Esophagus squamous epithelium (tissue), 5 donors: ENCODE measurements around the gene SLC50A1. TPM values are rescaled to one million over a fixed set of nuclear protein-coding genes. Genes with fewer than 3 reads are reported as not detected.

Experiments used
- DNase-seq: peaks from one replicate; lab custom pipeline; 2025; lab: John Stamatoyannopoulos, UW
- H3K27ac ChIP-seq, 4 donors: fragments of 200-600 bp; sonication (generic); one replicate each; pipeline ENCODE4 v1.5.1; 2016 to 2019; ENCODE audit warnings: mild to moderate bottlenecking in 1 of 4
- H3K27me3 ChIP-seq, 4 donors: fragments of 200-600 bp; sonication (generic); 1 replicate in 3 of 4; 2 replicates in 1 of 4; pipeline versions ENCODE4 v1.5.1 to v1.6.0; 2017 to 2021; ENCODE audit warnings: antibody characterized with exemption in 1 of 4
- H3K36me3 ChIP-seq, 3 donors: fragments of 200-600 bp; sonication (generic); one replicate each; pipeline ENCODE4 v1.5.1; 2016 to 2019
- H3K4me1 ChIP-seq, 3 donors: fragments of 200-600 bp; sonication (generic); one replicate each; pipeline ENCODE4 v1.5.1; 2017 to 2019
- H3K4me3 ChIP-seq, 4 donors: fragments of 200-600 bp; sonication (generic); 1 replicate in 3 of 4; 2 replicates in 1 of 4; pipeline ENCODE4 v1.5.1; 2016 to 2019; ENCODE audit warnings: mild to moderate bottlenecking in 2 of 4, moderate library complexity in 1 of 4
- H3K9me3 ChIP-seq, 3 donors: fragments of 200-600 bp; sonication (generic); one replicate each; pipeline ENCODE4 v1.5.1; 2016 to 2019
- POLR2A ChIP-seq, 4 donors: fragments of 450-650 bp; IDR thresholded peaks; one replicate each; pipeline ENCODE4 v1.6.1; 2017; ENCODE audit warnings: antibody characterized with exemption in 4 of 4, mild to moderate bottlenecking in 4 of 4, moderate library complexity in 3 of 4
- WGBS, 2 donors: methylation state at CpG; one replicate each; pipeline ENCODE4 v1.1.5; 2018; 5-methylcytosine and 5-hydroxymethylcytosine counted together
- intact Hi-C: fragments of 100-400 bp; cut with DNase I; formaldehyde crosslinking; loops from one replicate; pipeline ENCODE4 v1.15.0; 2022
- total RNA-seq, 4 donors: library from RNA; depleted of rRNA; stranded (reverse); fragments of >200 nt; gene quantifications; one replicate each; pipeline ENCODE4 v1.1.0, GENCODE V29; 2016
- TF ChIP-seq, protein P1 (sequence below), 6 experiments: fragments of 450-650 bp in 4 of 6; fragments of 200-600 bp in 2 of 6; sonication (generic) in 2 of 6; IDR thresholded peaks; one replicate each; pipeline ENCODE4 v1.5.1; 2016 to 2019; ENCODE audit warnings: antibody characterized with exemption in 6 of 6, mild to moderate bottlenecking in 4 of 6, moderate library complexity in 4 of 6
- donor health status: DM: yes; HTN: yes; CAD: no.

Gene SLC50A1
- total RNA-seq, 4 donors from 2014 or later, result 21.4 to 27.2 (median 26.0) TPM

DNA sequence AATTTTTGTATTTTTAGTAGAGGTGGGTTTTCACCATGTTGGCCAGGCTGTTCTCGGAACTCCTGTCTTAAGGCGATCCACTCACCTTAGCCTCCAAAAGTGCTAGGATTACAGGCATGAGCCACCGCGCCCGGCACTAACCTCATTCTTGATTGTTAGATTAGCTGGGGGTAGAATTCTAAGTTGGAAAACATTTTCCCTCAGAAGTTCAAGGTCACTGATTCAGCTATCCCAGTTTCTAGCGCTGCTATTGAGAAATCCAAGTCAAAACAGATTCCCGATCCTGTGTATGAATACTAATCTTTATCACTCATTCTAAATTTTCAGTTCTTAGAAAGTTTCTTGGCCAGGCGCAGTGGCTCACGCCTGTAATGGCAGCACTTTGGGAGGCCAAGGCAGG lies 32.3 kb upstream of the SLC50A1 start:
- no peaks in the 10 kb centered on the region for H3K4me1 ChIP-seq
- no peak overlapping the region for H3K27ac ChIP-seq
- DNase-seq, result no peak
- no peaks in the 10 kb centered on the region for H3K27me3 ChIP-seq
- H3K4me3 ChIP-seq, result no peak overlapping the region
- TF ChIP-seq, protein P1, sequence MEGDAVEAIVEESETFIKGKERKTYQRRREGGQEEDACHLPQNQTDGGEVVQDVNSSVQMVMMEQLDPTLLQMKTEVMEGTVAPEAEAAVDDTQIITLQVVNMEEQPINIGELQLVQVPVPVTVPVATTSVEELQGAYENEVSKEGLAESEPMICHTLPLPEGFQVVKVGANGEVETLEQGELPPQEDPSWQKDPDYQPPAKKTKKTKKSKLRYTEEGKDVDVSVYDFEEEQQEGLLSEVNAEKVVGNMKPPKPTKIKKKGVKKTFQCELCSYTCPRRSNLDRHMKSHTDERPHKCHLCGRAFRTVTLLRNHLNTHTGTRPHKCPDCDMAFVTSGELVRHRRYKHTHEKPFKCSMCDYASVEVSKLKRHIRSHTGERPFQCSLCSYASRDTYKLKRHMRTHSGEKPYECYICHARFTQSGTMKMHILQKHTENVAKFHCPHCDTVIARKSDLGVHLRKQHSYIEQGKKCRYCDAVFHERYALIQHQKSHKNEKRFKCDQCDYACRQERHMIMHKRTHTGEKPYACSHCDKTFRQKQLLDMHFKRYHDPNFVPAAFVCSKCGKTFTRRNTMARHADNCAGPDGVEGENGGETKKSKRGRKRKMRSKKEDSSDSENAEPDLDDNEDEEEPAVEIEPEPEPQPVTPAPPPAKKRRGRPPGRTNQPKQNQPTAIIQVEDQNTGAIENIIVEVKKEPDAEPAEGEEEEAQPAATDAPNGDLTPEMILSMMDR (IDR thresholded peaks at IDR 0.05), result no peak
- no peak for TF ChIP-seq POLR2A (IDR thresholded peaks at IDR 0.05)
- 87 to 93% methylated on average over 9 of the region's 9 CpGs for WGBS, 2 donors
- no peaks in the 10 kb centered on the region for H3K36me3 ChIP-seq
- intact Hi-C loops, result no loop called here
- no peaks in the 10 kb centered on the region for H3K9me3 ChIP-seq

DNA sequence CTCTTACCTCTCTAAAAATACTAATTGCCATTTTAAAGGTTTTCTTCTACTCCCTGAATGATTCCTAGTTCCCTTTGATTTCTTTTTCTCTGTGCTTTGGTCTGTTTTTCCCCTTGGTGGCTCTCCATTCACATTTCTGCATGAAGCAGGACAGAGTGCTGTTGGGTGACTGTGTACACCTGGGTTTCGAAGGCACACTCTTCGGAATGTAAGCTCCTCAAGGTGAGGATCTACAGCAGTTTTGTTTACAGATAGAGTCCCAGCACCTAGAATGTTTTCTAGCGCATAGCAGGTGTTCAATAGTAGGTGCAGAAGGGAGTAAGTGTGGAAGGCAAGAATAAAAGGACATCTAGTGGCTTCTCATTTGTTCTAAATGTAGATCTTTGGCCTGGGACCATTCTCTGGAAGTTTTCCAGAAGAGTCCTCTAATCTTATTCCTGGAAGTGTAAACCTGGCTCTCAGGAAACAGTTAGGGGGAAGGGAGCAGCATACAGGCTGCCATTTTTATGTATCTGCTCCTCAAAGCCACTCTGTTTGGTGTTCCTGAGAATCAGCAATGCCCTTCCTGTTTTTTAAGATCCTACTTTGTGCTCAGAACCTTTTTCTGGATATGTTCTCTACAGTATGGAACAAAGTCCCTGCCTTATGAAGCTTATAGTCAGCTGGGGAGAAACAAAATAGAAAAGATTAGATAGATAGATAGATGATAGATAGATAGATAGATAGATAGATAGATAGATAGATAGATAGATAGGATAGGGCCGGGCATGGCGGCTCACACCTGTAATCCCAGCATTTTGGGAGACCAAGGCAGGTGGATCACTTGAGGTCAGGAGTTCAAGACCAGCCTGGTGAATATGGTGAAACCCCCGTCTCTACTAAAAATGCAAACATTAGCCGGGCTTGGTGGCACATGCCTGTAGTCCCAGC lies 30.8 kb upstream of the SLC50A1 start:
- H3K27ac ChIP-seq, result no peak overlapping the region

DNA sequence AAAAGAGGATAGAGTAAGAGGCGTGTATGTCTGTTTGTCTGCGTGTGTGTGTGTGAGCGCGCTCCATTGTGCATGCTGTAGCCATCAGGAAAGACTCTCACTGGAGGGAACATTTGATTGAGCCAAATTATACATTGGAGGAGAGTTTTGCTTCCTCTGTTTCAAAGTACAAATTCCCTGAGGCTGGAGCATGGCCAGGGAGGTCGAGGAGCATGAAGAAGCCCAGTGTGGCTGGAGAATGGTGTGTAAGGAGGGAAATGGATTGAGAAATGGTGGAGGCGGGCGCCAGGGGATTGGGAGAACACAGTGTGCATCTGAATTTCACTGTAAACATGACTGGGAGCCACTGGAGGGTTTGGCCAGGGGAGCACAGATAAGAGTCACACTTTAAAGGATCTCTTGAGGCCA lies 30.0 kb upstream of the SLC50A1 start:
- TF ChIP-seq POLR2A (IDR thresholded peaks at IDR 0.05), result no peak
- TF ChIP-seq, protein P1 (IDR thresholded peaks at IDR 0.05), result no peak
- WGBS, 2 donors, result 66 to 68% methylated on average over 7 of the region's 7 CpGs
- no peaks in the 10 kb centered on the region for H3K27me3 ChIP-seq
- no peak for DNase-seq
- H3K27ac ChIP-seq, result no peak overlapping the region
- no peak overlapping the region for H3K4me3 ChIP-seq
- no peaks in the 10 kb centered on the region for H3K4me1 ChIP-seq
- no peaks in the 10 kb centered on the region for H3K9me3 ChIP-seq
- intact Hi-C loops, result no loop called here
- no peaks in the 10 kb centered on the region for H3K36me3 ChIP-seq

More for the DNA sequence above, 30.8 kb upstream of the SLC50A1 start:
- H3K36me3 ChIP-seq, result no peaks in the 10 kb centered on the region
- no peaks in the 10 kb centered on the region for H3K27me3 ChIP-seq
- H3K9me3 ChIP-seq, result no peaks in the 10 kb centered on the region
- 81 to 94% methylated on average over 7 of the region's 7 CpGs for WGBS, 2 donors
- H3K4me3 ChIP-seq, result no peak overlapping the region
- TF ChIP-seq POLR2A (IDR thresholded peaks at IDR 0.05), result no peak
- TF ChIP-seq, protein P1 (IDR thresholded peaks at IDR 0.05), result no peak
- no peaks in the 10 kb centered on the region for H3K4me1 ChIP-seq
- intact Hi-C loops, result no loop called here
- DNase-seq, result no peak

DNA sequence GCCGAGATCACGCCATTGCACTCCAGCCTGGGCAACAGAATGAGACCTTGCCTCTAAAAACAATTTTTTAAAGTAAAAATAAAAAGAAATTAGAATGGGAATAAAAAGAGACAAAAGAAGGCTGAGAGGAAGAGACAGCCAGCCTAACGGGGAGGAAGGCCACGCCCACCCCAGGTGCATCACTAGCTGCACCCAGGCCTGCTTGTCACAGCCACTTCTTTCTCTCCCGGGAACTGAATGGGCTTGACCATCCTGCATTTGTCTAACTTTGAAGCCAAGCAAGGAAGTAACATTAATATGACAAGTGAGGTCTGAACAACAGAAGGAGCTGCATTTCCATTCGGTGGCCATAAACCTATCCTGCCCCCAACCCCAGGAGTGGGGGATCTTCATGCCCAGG lies 28.8 kb upstream of the SLC50A1 start:
- no peaks in the 10 kb centered on the region for H3K9me3 ChIP-seq
- no peak for TF ChIP-seq POLR2A (IDR thresholded peaks at IDR 0.05)
- TF ChIP-seq, protein P1 (IDR thresholded peaks at IDR 0.05), result no peak
- no peaks in the 10 kb centered on the region for H3K27me3 ChIP-seq
- 66 to 74% methylated on average over 6 of the region's 6 CpGs for WGBS, 2 donors
- H3K36me3 ChIP-seq, result no peaks in the 10 kb centered on the region
- H3K4me1 ChIP-seq, result no peaks in the 10 kb centered on the region
- no peak overlapping the region for H3K27ac ChIP-seq
- intact Hi-C loops, result no loop called here
- no peak overlapping the region for H3K4me3 ChIP-seq
- no peak for DNase-seq
